RWPE2 (cell line): ENCODE data around the gene COL25A1.

ENCODE experiments used
- ATAC-seq: fragments of 200-7000 bp; cut with Tn5 transposase; 3 replicates; pipeline ENCODE4 v1.9.1; 2021; ENCODE audit warnings: low read depth
- DNase-seq: peaks from one replicate; pipeline ENCODE4 v3.0.0-alpha.2; 2020; ENCODE audit warnings: low spot score
- H3K27ac ChIP-seq: fragments of 450-650 bp; 2 replicates; pipeline ENCODE4 v1.5.1; 2017; ENCODE audit warnings: mild to moderate bottlenecking; ENCODE audit not compliant: poor library complexity, severe bottlenecking
- H3K27me3 ChIP-seq: fragments of 250-450 bp; sonication (Bioruptor Pico); 2 replicates; pipeline ENCODE4 v1.5.1; 2021; ENCODE audit warnings: mild to moderate bottlenecking, moderate library complexity; ENCODE audit not compliant: insufficient read depth, poor library complexity, severe bottlenecking
- H3K36me3 ChIP-seq: fragments of 250-450 bp; sonication (Bioruptor Pico); 2 replicates; pipeline ENCODE4 v1.5.1; 2020; ENCODE audit warnings: low read depth, mild to moderate bottlenecking, moderate library complexity
- H3K4me1 ChIP-seq: fragments of 250-450 bp; sonication (Bioruptor Pico); 2 replicates; pipeline ENCODE4 v1.5.1; 2021; ENCODE audit warnings: mild to moderate bottlenecking, moderate library complexity; ENCODE audit not compliant: insufficient read depth, poor library complexity, severe bottlenecking
- H3K4me3 ChIP-seq: fragments of 250-450 bp; sonication (Bioruptor Pico); 2 replicates; pipeline ENCODE4 v1.5.1; 2021; ENCODE audit warnings: mild to moderate bottlenecking, moderate library complexity; ENCODE audit not compliant: severe bottlenecking
- H3K9me3 ChIP-seq: fragments of 250-450 bp; sonication (Bioruptor Pico); 2 replicates; pipeline ENCODE4 v1.5.1; 2021; ENCODE audit warnings: mild to moderate bottlenecking, moderate library complexity; ENCODE audit not compliant: severe bottlenecking
- CTCF ChIP-seq: fragments of 450-650 bp; IDR thresholded peaks from one replicate; pipeline ENCODE4 v1.5.1; 2017; ENCODE audit warnings: mild to moderate bottlenecking, moderate library complexity; ENCODE audit not compliant: poor library complexity, severe bottlenecking

Gene COL25A1

GRCh38 chr4:109065006-109065405 lies 237.5 kb downstream of the COL25A1 start:
- no peaks in the 10 kb centered on the region for H3K27me3 ChIP-seq
- H3K9me3 ChIP-seq, result no peaks in the 10 kb centered on the region
- TF ChIP-seq CTCF, result no peak
- no peak for ATAC-seq
- no peak overlapping the region for H3K4me3 ChIP-seq
- no peaks in the 10 kb centered on the region for H3K36me3 ChIP-seq
- no peak for DNase-seq
- H3K27ac ChIP-seq, result no peak overlapping the region
- H3K4me1 ChIP-seq, result no peaks in the 10 kb centered on the region

GRCh38 chr4:109053257-109053656 lies 249.2 kb downstream of the COL25A1 start:
- DNase-seq, result no peak
- Histone ChIP-seq H3K36me3 (no peaks in the 10 kb centered on the region), H3K4me3 (no peak overlapping the region), H3K27me3 (no peaks in the 10 kb centered on the region), H3K27ac (no peak overlapping the region), H3K9me3 (no peaks in the 10 kb centered on the region), H3K4me1 (no peaks in the 10 kb centered on the region)
- no peak for TF ChIP-seq CTCF
- ATAC-seq, result no peak

- H3K4me3 ChIP-seq, result no peak overlapping the region
- no peaks in the 10 kb centered on the region for H3K4me1 ChIP-seq
- no peaks in the 10 kb centered on the region for H3K36me3 ChIP-seq
- ATAC-seq (no peak), DNase-seq (no peak)
- no peaks in the 10 kb centered on the region for H3K9me3 ChIP-seq
- no peak for TF ChIP-seq CTCF
- H3K27ac ChIP-seq, result no peak overlapping the region
- H3K27me3 ChIP-seq, result no peaks in the 10 kb centered on the region
These were observed 249.6 kb downstream of the COL25A1 start for GRCh38 chr4:109052821-109053220.

- H3K36me3 ChIP-seq, result no peaks in the 10 kb centered on the region
- no peak overlapping the region for H3K4me3 ChIP-seq
- ATAC-seq, result no peak
- no peak overlapping the region for H3K27ac ChIP-seq
- no peaks in the 10 kb centered on the region for H3K4me1 ChIP-seq
- DNase-seq, result no peak
- H3K27me3 ChIP-seq, result no peaks in the 10 kb centered on the region
- TF ChIP-seq CTCF, result no peak
- H3K9me3 ChIP-seq, result no peaks in the 10 kb centered on the region
These were observed 251.4 kb downstream of the COL25A1 start for GRCh38 chr4:109051054-109051453.

- Histone ChIP-seq H3K4me3 (no peak overlapping the region), H3K27me3 (no peaks in the 10 kb centered on the region), H3K4me1 (no peaks in the 10 kb centered on the region), H3K27ac (no peak overlapping the region), H3K36me3 (no peaks in the 10 kb centered on the region), H3K9me3 (no peaks in the 10 kb centered on the region)
- ATAC-seq (no peak), DNase-seq (no peak)
- TF ChIP-seq CTCF, result no peak
These were observed 252.5 kb downstream of the COL25A1 start for GRCh38 chr4:109049926-109050325.
